ENCODE measurements around the gene AMN.

AMN gene

GRCh38 chr14:102955636-102956408 is 33.4 kb downstream of the AMN start:
- no peak overlapping the region for H3K4me2 ChIP-seq
- no peak for TF ChIP-seq CTCF (conservative IDR thresholded peaks at IDR 0.05; ENCODE audit: low read depth, low read length)
- no peaks in the 10 kb centered on the region for H4K20me1 ChIP-seq (ENCODE audit: insufficient read depth)
- no peaks in the 10 kb centered on the region for H3K4me1 ChIP-seq (ENCODE audit: low read depth, poor library complexity, severe bottlenecking)
- no peaks in the 10 kb centered on the region for H3K27me3 ChIP-seq (ENCODE audit: insufficient read depth, low read depth)
- no peak overlapping the region for H3K27ac ChIP-seq
- no peak overlapping the region for H2AFZ ChIP-seq (ENCODE audit: low read depth)
- H3K79me2 ChIP-seq (ENCODE audit: insufficient read depth, low read depth), result no peaks in the 10 kb centered on the region
- H3K9ac ChIP-seq, result no peak overlapping the region
- H3K36me3 ChIP-seq (ENCODE audit: insufficient read depth), result no peaks in the 10 kb centered on the region
- H3K4me3 ChIP-seq (IDR thresholded peaks at IDR 0.05; ENCODE audit: insufficient read depth, low read depth, low read length), result no peak overlapping the region

- no peak overlapping the region for H3K27ac ChIP-seq
- H4K20me1 ChIP-seq (ENCODE audit: insufficient read depth), result no peaks in the 10 kb centered on the region
- no peak overlapping the region for H3K9ac ChIP-seq
- TF ChIP-seq CTCF (conservative IDR thresholded peaks at IDR 0.05; ENCODE audit: low read depth, low read length), result no peak
- no peaks in the 10 kb centered on the region for H3K4me1 ChIP-seq (ENCODE audit: low read depth, poor library complexity, severe bottlenecking)
- no peak overlapping the region for H3K4me2 ChIP-seq
- no peaks in the 10 kb centered on the region for H3K36me3 ChIP-seq (ENCODE audit: insufficient read depth)
- H3K27me3 ChIP-seq (ENCODE audit: insufficient read depth, low read depth), result no peaks in the 10 kb centered on the region
- no peaks in the 10 kb centered on the region for H3K79me2 ChIP-seq (ENCODE audit: insufficient read depth, low read depth)
- no peak overlapping the region for H2AFZ ChIP-seq (ENCODE audit: low read depth)
- H3K4me3 ChIP-seq (IDR thresholded peaks at IDR 0.05; ENCODE audit: insufficient read depth, low read depth, low read length), result no peak overlapping the region
Measured at GRCh38 chr14:102957222-102957621, 34.8 kb downstream of the AMN start.

- no peaks in the 10 kb centered on the region for H3K36me3 ChIP-seq (ENCODE audit: insufficient read depth)
- no peak for TF ChIP-seq CTCF (conservative IDR thresholded peaks at IDR 0.05; ENCODE audit: low read depth, low read length)
- no peak overlapping the region for H3K9ac ChIP-seq
- no peak overlapping the region for H2AFZ ChIP-seq (ENCODE audit: low read depth)
- no peak overlapping the region for H3K4me3 ChIP-seq (IDR thresholded peaks at IDR 0.05; ENCODE audit: insufficient read depth, low read depth, low read length)
- H3K4me2 ChIP-seq, result no peak overlapping the region
- no peaks in the 10 kb centered on the region for H4K20me1 ChIP-seq (ENCODE audit: insufficient read depth)
- no peaks in the 10 kb centered on the region for H3K79me2 ChIP-seq (ENCODE audit: insufficient read depth, low read depth)
- no peaks in the 10 kb centered on the region for H3K27me3 ChIP-seq (ENCODE audit: insufficient read depth, low read depth)
- no peak overlapping the region for H3K27ac ChIP-seq
- no peaks in the 10 kb centered on the region for H3K4me1 ChIP-seq (ENCODE audit: low read depth, poor library complexity, severe bottlenecking)
Measured at GRCh38 chr14:102958461-102958860, 36.0 kb downstream of the AMN start.

- Histone ChIP-seq H3K9ac (no peak overlapping the region), H3K79me2 (ENCODE audit: insufficient read depth, low read depth) (no peaks in the 10 kb centered on the region), H3K4me1 (ENCODE audit: low read depth, poor library complexity, severe bottlenecking) (no peaks in the 10 kb centered on the region), H3K27me3 (ENCODE audit: insufficient read depth, low read depth) (no peaks in the 10 kb centered on the region), H3K27ac (no peak overlapping the region), H4K20me1 (ENCODE audit: insufficient read depth) (no peaks in the 10 kb centered on the region), H3K4me2 (no peak overlapping the region), H2AFZ (ENCODE audit: low read depth) (no peak overlapping the region), H3K4me3 (IDR thresholded peaks at IDR 0.05; ENCODE audit: insufficient read depth, low read depth, low read length) (no peak overlapping the region), H3K36me3 (ENCODE audit: insufficient read depth) (no peaks in the 10 kb centered on the region)
- TF ChIP-seq CTCF (conservative IDR thresholded peaks at IDR 0.05; ENCODE audit: low read depth, low read length), result no peak
Measured at GRCh38 chr14:102962111-102962627, 39.7 kb downstream of the AMN start.

All from KMS-11 (cell line).